ENCODE data around the gene CYP4A22.

GRCh38 chr1:47147047-47147785, 10.0 kb downstream of the CYP4A22 start:
- no peak for TF ChIP-seq CTCF (conservative IDR thresholded peaks at IDR 0.05; ENCODE audit: low read depth, low read length)
- TF ChIP-seq EZH2 (IDR thresholded peaks at IDR 0.05; ENCODE audit: low read length, unreplicated experiment), result no peak

All from PC-3 (cell line).